Hypothalamus (tissue), 51 donors: Measurements from ENCODE around the gene FAIM2.
A peak's percentile ranks its signal among the peaks of the same experiment; 100 is the strongest.

Source experiments
- DNase-seq, 51 donors: peaks; one replicate each; lab custom pipeline; 2025; lab: John Stamatoyannopoulos, UW

The FAIM2 gene

DNA sequence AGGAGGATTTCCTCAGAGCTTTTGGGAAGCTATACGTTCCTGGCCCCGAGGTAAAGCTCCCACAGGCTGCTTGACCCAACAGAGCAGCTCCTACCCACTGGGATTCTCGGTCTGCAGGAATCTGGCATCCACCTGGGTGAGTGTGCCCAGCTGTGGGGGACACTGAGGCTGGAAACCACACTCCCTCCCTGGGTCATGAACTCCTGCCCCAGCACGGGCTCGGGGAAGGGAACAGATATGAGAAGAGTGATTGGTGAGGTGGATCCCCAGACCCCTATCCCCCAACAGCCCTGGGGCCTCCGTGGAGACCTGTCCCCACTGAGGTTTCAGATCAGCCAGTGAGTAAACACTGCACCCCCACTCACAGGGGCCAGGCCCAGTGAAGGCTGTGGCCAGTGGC is 3.3 kb downstream of the FAIM2 start:
- no peak for DNase-seq

DNA sequence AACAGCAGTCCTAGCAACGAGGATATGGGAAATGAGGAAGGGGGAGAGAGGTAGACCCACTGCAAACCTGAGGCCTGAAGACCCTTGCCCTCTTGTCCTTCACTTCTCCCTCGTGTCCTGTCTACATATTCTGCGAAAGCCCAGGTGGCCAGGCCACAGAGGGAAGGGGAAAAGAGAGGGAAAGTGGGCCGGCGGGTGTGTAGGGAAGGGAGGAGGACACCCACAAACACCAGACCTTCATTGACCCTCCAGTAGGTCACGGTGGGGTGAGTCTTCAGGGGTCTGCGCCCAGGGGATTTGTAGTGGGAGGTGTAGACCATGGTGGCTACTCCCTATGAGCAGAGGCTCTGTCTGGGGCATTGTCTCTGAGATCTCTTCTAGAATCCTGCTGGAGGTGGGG is 3.8 kb downstream of the FAIM2 start:
- no peak for DNase-seq

DNA sequence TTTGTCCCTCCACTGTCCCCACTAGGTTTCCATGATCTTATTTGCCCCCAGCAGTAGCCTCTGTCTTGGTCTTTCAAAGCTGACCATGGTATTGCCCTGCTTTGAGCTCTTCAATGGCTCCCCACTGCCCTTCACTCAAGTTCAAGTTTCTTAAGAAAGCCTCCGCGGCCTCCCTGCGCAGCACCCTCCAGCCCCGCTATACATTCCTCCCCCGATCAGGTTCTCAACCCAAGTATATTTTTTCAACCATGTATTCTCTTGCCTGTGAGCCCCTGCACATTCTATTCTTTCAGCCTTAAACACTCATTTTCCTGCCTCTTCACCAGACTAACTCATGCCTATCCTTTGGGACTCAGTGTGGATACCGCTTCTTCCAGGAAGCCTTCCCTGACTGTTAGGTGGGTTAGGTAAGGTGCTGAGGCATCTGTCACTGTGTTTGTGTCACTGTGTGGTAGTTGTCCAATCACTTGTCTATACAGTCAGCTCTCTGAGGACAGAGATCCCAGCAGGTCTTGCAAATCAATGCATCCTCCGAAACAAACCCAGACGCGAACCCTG is 4.3 kb downstream of the FAIM2 start:
- DNase-seq, result no peak

DNA sequence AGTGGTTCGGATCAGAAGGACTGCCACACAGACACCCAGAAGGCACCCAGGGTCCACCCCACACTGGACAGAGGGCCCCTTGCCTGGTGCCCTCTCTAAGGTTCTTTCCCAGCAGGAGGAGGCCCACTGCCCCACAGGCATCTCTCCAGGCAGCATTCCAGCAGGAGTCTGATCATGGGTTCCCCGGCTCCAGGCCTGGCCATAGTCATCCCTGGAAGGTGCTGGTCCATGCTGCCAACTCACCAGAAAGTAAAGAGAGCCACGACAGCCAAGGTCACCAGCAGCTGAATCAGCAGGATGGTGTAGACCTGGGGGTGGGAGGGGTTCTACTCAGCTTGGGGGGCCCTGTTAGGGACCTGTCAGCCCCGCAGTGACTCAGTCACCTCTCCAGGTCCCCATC is 6.4 kb downstream of the FAIM2 start:
- DNase-seq, result no peak

DNA sequence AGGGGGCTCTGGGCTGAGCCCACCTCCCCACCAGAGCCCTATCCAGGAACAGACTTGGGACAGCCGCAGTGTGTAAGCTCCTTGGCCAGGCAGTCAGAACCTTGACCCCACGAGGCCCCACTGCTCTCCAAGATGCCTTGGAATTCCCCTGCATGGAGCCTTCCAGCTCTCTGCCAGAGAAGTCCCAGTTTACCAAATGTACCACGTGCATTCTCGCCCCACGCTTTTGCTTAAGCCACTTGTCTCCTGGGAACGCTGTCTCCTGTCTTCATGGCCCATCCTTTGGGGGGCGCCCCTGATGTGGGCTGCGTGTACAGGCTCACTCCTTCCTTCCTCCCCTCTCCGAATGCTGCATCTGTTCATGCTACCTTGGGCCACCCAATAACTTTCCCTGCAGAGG is 7.9 kb downstream of the FAIM2 start:
- no peak for DNase-seq

DNA sequence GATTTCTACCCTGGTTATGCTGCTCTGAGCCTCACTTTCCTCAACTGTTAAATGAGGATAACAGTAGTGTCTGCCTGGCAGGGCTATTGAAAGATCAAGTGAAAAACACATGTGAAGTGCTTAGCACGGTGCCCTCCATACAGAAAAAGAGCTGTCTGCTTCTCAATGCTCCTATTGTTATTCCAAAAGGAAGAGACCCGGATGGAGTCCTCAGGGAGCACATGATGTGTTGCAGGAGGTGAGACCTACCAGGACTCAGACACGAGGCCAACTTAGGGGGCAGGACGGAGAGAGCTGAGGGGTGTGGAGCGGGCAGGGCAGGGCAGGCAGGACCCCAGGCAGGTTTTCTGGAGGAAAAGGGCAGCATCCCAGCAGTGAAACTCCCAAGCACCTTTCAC is 8.9 kb downstream of the FAIM2 start:
- peak in 4 of 51 donors; percentile 7 to 23 (median 17) for DNase-seq

DNA sequence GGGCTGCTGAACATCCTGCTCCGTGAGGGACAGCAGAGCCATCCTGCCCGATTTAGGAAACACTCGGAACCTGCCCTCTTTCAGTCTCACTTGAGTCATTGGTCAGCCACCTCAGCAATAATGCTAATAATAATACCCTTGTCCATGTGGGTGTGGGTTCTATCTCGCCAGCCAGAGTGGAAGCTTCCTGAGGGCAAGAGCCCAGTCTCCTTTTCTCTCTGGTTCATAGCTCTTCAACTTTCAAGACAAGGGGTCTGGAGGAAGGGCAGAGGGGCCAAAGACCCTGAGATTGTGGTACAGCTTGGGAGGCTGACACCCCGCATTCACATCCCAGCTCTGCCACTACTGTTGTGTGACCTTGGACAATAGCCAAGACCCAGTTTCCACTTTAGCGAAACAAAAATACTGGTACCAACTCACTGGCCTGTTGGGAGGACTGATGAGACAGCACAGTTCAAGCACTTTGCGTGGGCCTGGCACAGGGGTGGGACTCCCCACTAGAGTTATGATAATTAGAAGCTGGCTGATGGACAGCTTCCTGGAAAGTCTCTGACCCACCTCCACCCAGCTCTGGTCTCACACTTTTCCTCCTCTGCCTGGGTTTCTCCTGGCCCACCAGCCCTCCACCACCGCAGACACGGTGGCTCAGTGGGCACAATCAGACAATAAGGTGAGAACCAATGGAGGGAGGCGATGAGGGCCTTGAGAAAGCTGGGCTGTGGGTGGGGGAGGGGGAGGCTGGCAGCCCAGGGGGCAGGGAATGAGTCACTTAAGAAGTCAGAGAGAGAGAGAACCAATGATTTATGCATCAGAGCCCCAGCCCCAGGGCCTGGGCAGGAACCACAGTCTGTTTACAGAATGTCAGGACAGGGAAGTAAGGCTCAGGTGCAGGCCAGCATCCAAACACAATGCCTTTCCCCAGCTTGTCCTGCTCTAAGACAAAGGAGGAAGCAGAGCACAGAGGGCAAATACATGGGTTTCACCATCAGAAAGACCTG is 9.6 kb downstream of the FAIM2 start:
- DNase-seq, result peak in 1 of 51 donors; percentile 27

DNA sequence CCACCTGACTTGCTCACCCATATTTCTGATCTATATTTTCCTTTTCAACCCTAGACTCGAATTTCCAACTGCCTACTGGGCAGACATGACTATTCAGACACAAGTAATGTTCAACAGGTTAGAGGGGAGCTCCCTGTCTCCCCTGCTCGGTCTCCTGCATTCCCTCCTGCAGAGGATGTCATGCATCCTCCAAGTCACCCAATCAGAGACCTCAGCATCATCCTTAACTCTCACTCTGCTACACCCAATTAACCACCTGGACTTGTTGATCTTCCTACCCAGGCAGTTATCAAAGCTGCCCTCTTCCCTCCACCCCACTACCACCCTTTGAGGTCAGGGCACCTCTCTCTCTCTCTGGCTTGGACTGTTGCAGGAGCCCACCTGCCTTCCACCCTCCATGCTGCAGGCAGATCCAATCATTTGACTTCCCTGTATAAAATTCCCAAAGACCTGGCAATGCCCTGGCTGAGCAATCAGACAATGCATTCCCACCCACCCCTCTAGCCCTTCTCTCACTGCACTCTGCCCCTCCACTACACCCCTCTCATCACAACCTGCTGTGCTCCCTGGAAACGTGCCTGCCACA is 10.9 kb downstream of the FAIM2 start:
- DNase-seq, result no peak

DNA sequence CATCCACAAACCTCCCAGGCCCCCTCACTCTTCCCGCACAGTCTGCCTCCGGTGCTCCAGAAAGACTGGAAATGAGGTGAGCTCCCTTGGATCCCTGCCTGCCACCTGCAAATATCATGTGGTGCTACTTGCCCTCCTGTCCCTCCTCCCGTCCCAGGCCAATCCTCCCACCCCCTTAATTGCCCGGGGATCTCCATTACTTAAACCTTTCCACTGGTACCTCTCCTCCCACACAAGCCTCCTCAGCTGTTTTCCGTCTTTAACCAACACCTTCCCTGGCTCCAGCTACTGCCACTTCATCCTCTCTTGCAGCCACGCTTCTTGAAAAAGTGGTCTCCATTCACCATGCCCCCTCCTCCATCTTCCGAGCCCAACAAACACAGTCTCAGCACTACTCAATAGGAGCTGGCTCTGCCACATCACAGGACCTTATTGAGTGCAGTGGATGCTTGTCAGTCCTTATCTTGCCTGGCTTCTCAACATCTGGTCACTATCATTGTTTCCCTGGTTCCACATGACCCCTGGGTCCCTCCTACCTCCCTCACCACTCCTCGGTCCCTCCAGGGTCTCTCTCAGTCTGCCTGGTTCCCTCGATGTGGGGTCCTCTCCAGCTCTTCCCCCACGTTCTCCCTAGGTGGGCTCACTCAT is 11.5 kb downstream of the FAIM2 start:
- DNase-seq, result no peak

DNA sequence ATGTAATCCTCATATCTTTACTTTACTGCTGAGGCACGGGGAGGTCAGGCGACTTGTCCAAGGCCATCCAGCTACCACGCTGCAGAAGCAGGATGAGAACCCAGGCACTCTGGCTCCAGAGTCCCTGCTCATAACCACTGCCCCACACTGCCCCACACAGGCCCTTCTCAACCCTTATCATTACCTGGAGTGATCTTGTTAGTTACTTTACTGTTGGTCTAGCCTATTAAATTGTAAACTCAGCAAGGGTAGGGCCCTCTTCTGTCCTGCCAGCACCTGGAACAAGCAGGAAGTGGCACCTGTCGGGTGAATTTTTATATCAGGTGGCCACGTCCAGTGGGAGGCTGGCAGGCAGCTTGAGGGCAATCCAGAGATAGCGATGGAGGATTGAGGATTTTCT is 12.2 kb downstream of the FAIM2 start:
- no peak for DNase-seq

DNA sequence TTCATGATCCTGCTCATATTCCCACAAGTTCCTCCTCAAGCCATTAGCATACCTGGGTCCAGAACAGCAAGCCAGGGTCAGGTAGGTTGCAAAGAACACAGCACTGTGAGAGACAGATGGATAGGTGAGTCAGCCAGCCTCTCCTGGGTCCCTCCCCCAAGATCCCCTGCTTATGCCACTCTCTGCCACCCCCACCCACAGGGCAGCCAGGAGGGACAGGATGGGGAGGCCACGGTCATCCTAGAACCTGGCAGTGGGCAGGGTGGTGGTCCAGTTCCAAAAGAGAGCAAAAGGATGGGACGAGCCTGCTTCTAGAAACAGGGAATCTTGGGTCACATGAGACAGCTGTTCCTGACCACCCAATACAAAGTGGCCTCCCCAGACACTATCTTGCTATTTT is 12.7 kb downstream of the FAIM2 start:
- DNase-seq, result no peak

DNA sequence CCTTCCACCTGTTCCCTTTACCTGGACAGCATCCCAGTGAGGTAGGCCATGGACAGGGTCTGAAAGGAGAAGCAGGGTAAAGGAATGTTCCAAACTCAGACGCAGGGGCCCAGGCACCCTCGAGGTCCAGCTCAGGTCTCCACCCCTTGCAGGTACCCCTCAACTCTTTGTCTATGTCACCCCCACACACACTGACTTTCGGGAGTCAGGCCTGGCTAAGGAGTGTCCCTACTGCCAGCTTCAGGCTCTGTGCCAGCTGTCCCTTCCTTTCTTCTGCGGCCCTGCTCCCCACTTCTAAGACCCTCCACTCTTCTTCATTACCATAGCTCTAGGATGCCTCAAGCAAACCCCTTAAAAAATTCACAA is 13.6 kb downstream of the FAIM2 start:
- DNase-seq, result no peak

DNA sequence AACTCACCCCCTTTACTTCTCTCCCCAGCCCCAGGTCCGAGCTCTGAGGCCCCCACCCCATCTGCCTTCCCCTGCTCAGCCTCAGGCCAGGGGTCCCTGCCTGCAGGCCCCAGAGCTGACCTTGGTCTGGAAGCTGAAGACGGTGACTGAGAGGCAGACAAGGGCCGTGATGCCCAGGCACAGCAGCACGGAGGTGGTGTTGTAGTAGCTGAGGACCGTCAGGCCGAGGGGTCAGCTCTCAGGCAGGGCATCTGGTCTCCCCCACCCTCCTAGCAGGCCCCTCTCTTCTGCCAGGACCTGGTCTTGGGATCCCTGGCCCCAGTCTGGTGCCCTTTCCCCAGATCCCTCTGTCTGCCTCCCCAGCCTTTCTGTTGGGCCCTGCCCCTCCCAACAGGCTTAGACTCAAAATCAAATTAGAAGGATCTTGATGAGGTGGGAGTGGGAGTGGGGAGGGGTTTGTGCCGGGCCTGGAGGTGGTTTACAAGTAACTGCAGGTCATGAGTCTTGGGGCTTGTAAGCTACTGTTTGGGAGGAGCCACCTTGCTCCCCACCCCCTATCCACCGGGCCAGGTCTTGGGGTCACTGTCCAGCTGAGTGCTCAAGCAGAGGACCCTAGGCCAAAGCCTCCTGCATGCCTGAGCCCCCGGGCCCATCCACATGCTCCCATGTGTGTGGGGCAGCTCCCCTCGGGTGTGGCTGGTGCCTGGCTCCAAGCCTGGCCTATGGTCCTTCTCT is 14.2 kb downstream of the FAIM2 start:
- DNase-seq, result no peak

DNA sequence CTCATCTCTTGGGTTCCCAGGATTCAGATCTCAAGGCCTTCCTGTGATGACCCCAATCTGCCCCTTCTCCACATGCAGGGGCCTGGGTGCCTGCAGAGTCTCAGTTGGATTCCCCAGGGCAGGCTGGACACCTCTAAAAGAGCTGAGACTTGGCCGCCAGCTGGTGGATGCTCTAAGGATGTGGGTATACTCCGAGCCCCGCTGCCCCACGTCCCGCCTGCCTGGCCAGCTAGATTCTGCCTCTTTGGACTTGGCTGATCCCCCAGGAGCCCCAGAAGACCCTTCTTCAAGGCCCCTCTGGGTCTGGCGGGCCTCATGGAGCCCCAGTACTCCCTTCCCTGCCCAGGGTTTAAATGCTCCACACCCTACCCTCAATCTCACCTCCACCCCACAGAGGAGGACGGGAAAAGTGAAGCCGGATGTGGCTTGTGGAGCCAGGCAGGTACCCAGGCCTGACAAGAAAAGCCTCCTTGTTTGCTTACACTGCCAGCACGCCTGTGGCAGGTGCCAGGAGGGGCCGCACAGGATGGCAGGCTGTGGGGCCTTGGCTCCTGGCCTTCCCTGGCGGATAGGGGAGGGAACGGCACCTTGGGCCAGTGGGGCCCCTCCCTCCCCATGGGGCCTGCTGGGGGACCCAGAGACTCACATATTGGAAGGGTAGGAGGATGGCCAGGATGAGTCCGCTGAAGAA is 15.1 kb downstream of the FAIM2 start:
- DNase-seq, result no peak

DNA sequence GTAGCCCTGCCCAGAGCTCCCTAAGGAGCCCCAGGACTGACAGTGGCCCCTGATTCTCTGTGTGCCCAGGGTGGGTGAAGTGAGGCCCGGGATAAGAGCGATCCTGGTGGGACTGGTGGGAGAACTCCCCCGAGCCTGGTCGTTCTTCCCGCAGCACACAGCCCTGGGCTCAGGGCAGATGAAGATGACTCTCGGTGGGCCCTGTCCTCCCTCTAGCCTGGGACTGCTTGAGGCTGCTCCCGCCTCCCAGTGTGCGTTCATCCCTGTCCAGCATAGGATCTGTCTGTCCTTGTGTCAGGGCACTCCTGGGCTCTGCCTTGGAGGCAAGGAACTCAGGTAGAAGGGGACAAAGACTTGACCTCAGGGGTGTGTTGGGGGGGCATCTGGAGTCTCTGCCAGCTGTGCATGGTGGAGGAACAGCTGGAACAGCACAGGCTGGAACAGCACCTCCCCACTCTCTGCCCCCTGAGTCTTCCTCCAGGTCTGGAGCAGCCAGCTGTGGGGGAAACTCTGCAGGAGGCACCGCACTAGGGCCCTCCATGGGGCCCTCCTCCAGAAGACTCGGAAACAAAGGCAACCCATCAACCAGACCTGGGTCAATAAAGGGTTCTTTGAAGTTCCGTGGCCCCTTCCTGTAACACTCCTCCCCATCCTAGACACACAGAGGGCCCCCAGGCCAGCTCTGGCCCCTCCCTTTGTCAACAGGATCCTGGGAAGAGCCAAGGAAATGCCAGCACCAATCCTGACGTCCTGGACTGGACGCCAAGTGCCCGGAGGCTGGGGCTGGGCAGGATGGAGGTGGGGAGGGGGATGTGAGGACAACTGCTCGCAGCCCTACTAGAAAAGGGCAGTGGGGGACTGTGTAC is 15.9 kb downstream of the FAIM2 start:
- DNase-seq, result no peak

DNA sequence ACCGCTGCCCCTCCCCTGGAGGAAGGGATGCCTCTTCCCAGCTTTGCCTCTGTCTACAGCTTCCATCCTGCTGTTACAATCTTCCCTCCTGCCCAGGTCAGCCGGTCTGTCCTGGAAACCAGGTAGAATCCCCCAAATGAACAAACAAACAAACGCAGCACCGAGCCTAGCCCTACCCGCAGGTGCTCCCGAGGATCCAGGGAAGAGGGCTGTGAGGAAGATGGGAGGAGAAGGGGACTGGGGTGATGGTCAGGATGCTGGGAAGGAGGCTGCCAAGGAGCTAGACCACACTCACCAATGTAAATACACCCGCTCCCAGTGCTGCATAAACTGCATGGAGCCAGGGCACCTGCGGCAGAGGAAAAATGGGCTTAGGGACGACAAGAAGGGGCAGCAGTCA is 16.6 kb downstream of the FAIM2 start:
- no peak for DNase-seq

DNA sequence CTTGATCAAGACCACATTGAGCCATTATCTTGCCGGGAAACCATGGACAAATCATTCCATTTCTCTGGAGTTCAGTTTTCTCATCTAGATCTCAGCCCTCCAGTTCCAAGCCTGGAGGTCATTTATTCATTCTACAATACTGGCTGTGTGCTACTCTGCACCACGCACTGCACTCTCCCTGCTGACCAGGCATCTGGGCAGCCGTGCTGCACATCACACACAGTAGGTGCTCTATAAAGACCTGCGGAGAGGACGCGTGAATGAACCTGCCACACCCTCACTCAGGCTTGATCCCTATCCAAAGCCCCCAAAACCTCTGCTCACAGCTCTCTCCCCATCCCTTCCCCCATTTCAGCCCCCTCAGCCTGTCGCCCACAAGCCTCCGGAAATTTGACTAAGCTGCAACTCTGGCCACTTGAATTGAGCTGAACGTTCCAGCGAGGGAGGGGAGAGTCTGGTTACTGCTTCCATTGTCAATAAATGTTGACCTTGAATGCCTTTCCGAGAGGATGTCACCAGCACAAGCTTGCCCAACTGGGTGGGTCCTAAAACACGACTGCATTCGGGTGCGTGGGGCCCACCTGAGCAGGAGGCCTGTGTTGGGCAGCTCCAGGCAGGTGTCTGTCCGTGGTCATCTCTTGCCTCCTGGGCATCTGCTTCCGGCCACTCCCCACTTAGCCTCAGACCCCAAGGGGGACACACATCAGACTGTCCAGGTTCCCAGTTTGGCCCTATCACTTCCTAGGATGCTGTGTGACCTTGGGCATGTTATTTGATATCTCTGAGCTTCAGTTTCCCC is 17.8 kb downstream of the FAIM2 start:
- DNase-seq, result no peak

DNA sequence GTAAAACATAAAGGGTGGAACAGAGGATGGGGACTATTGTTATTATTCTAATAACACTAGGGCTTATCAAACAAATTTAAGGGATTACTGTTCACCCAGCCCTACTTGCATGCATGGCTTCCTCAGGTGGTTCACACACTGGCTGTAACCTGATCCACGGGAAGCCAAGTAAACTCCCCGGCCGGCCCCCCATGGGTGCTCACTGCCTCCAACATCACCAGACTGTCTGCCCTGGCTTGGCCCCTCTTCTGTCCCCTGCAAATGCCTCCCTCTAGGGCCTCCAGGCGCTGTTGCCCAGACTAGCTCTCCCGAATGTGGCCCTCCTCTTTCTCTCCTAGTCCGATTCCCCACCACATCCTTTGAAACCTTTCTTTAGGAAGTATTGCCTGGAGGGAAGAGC is 18.6 kb downstream of the FAIM2 start:
- no peak for DNase-seq
